GM08714 (cell line): ENCODE data around the gene SEC11C.

Experiments used
- H3K4me3 ChIP-seq: fragments of 200-500 bp; sonication (Bioruptor generic); 2 replicates; pipeline ENCODE4 v1.5.1; 2014; ENCODE audit warnings: mild to moderate bottlenecking, low read length, inconsistent platforms
- ZNF274 ChIP-seq: IDR thresholded peaks from 2 replicates; pipeline ENCODE4 v1.6.1; 2012; ENCODE audit warnings: mild to moderate bottlenecking, low read depth, low read length

The SEC11C gene

GRCh38 chr18:59139615-59140301, at the start of gene SEC11C:
TSS of gene SEC11C (plus strand) at chr18:59139884. CDS start at chr18:59139949, 65 bp downstream.
- TF ChIP-seq ZNF274, result no peak
- peak within 1 kb of the TSS; percentile 82 for H3K4me3 ChIP-seq

- no peak overlapping the region for H3K4me3 ChIP-seq
- no peak for TF ChIP-seq ZNF274
Measured at GRCh38 chr18:59090966-59091603, 48.6 kb upstream of the SEC11C start.

- H3K4me3 ChIP-seq, result no peak overlapping the region
- TF ChIP-seq ZNF274, result no peak
Measured at GRCh38 chr18:59093668-59094067, 46.0 kb upstream of the SEC11C start.

- no peak overlapping the region for H3K4me3 ChIP-seq
Measured at GRCh38 chr18:59094569-59094968, 45.1 kb upstream of the SEC11C start.

GRCh38 chr18:59096098-59096789, 43.4 kb upstream of the SEC11C start:
- H3K4me3 ChIP-seq, result no peak overlapping the region
- no peak for TF ChIP-seq ZNF274

More at GRCh38 chr18:59094569-59094968, 45.1 kb upstream of the SEC11C start:
- TF ChIP-seq ZNF274, result no peak

GRCh38 chr18:59101830-59102414, 37.8 kb upstream of the SEC11C start:
- TF ChIP-seq ZNF274, result no peak
- no peak overlapping the region for H3K4me3 ChIP-seq

GRCh38 chr18:59109375-59109774, 30.3 kb upstream of the SEC11C start:
- H3K4me3 ChIP-seq, result no peak overlapping the region
- no peak for TF ChIP-seq ZNF274

GRCh38 chr18:59114160-59114559, 25.5 kb upstream of the SEC11C start:
- TF ChIP-seq ZNF274, result no peak
- H3K4me3 ChIP-seq, result no peak overlapping the region

GRCh38 chr18:59123588-59124369, 15.9 kb upstream of the SEC11C start:
- no peak for TF ChIP-seq ZNF274
- H3K4me3 ChIP-seq, result no peak overlapping the region

- H3K4me3 ChIP-seq, result no peak overlapping the region
- TF ChIP-seq ZNF274, result no peak
Measured at GRCh38 chr18:59124370-59124704, 15.3 kb upstream of the SEC11C start.

GRCh38 chr18:59127047-59127446, 12.6 kb upstream of the SEC11C start:
- TF ChIP-seq ZNF274, result no peak
- no peak overlapping the region for H3K4me3 ChIP-seq

- no peak overlapping the region for H3K4me3 ChIP-seq
- TF ChIP-seq ZNF274, result no peak
Measured at GRCh38 chr18:59129951-59130703, 9.6 kb upstream of the SEC11C start.

GRCh38 chr18:59132810-59133465, 6.7 kb upstream of the SEC11C start:
- no peak for TF ChIP-seq ZNF274
- H3K4me3 ChIP-seq, result no peak overlapping the region
